GM18519 (cell line): ENCODE measurements around the gene SLC1A1.
"Not testable (repeated sequence)": the region's sequence is repeated elsewhere in the genome, so short reads cannot be mapped to it uniquely, and the experiment has no call there.

Source experiments
- ATAC-seq: cut with Tn5 transposase; IDR thresholded peaks from one replicate; pipeline ENCODE4 v1.9.1; 2021; ENCODE audit warnings: mild to moderate bottlenecking, moderate library complexity; ENCODE audit not compliant: unreplicated experiment, low FRiP score

Gene SLC1A1

GRCh38 chr9:4504250-4504649 is 14.0 kb downstream of the SLC1A1 start:
- ATAC-seq = no peak

- ATAC-seq = peak; percentile 58
These were observed 16.2 kb downstream of the SLC1A1 start for GRCh38 chr9:4506490-4506889.

- ATAC-seq = no peak
These were observed 17.2 kb downstream of the SLC1A1 start for GRCh38 chr9:4507306-4508130.

GRCh38 chr9:4508246-4508906 is 18.1 kb downstream of the SLC1A1 start:
- ATAC-seq = no peak

- no peak for ATAC-seq
These were observed 18.8 kb downstream of the SLC1A1 start for GRCh38 chr9:4508907-4509589.

GRCh38 chr9:4509590-4509984 is 19.3 kb downstream of the SLC1A1 start:
- ATAC-seq = no peak

- no peak for ATAC-seq
These were observed 20.5 kb downstream of the SLC1A1 start for GRCh38 chr9:4510546-4511322.

- ATAC-seq = no peak
These were observed 24.2 kb downstream of the SLC1A1 start for GRCh38 chr9:4514252-4515128.

- no peak for ATAC-seq
These were observed 25.7 kb downstream of the SLC1A1 start for GRCh38 chr9:4515958-4516375.

GRCh38 chr9:4517274-4517673 is 27.0 kb downstream of the SLC1A1 start:
- no peak for ATAC-seq

- ATAC-seq = no peak
These were observed 29.3 kb downstream of the SLC1A1 start for GRCh38 chr9:4519604-4520003.

- ATAC-seq = no peak
These were observed 29.8 kb downstream of the SLC1A1 start for GRCh38 chr9:4520055-4520454.

- ATAC-seq = no peak
These were observed 40.1 kb downstream of the SLC1A1 start for GRCh38 chr9:4530375-4530774.

GRCh38 chr9:4530831-4531230 is 40.6 kb downstream of the SLC1A1 start:
- ATAC-seq = not testable (repeated sequence)

GRCh38 chr9:4531355-4531754 is 41.1 kb downstream of the SLC1A1 start:
- not testable (repeated sequence) for ATAC-seq

GRCh38 chr9:4533881-4534280 is 43.6 kb downstream of the SLC1A1 start:
- ATAC-seq = not testable (repeated sequence)

GRCh38 chr9:4536196-4536595 is 45.9 kb downstream of the SLC1A1 start:
- ATAC-seq = not testable (repeated sequence)

GRCh38 chr9:4537581-4537980 is 47.3 kb downstream of the SLC1A1 start:
- no peak for ATAC-seq

GRCh38 chr9:4538107-4538506 is 47.8 kb downstream of the SLC1A1 start:
- no peak for ATAC-seq

GRCh38 chr9:4538621-4539020 is 48.4 kb downstream of the SLC1A1 start:
- ATAC-seq = no peak
